Body of pancreas (tissue), 4 donors: ENCODE measurements around the gene ZNF804B. TPM values are rescaled to one million over a fixed set of nuclear protein-coding genes. Genes with fewer than 3 reads are reported as not detected.

ENCODE experiments used
- ATAC-seq: fragments of 150-250 bp; one replicate; pipeline ENCODE4 v1.9.1; 2016
- DNase-seq, 4 donors: peaks; one replicate each; pipeline ENCODE4 v3.0.0-alpha.2; 2019
- H3K27ac ChIP-seq, 4 donors: fragments of 200-600 bp; sonication (generic); 1 replicate in 3 of 4; 2 replicates in 1 of 4; pipeline versions ENCODE4 v1.5.1 to v1.6.1; 2016 to 2019; ENCODE audit warnings: mild to moderate bottlenecking in 1 of 4, mixed read lengths in 1 of 4, moderate library complexity in 1 of 4
- H3K27me3 ChIP-seq, 2 donors: fragments of 200-600 bp; sonication (generic); one replicate each; pipeline ENCODE4 v1.6.0; 2016; ENCODE audit warnings: mild to moderate bottlenecking in 1 of 2
- H3K36me3 ChIP-seq, 2 donors: fragments of 200-600 bp; sonication (generic); replicated peaks in 1 of 2; 2 replicates each; pipeline ENCODE4 v1.5.1; 2016; ENCODE audit warnings: low read depth in 2 of 2; ENCODE audit not compliant: insufficient read depth in 1 of 2
- H3K4me1 ChIP-seq: fragments of 200-600 bp; sonication (generic); one replicate; pipeline ENCODE4 v1.6.0; 2016
- H3K4me3 ChIP-seq, 2 donors: fragments of 200-600 bp; sonication (generic); 1 replicate in 1 of 2; 2 replicates in 1 of 2; pipeline ENCODE4 v1.5.1; 2016 to 2019
- H3K9me3 ChIP-seq, 3 donors: fragments of 200-600 bp; sonication (generic); 1 replicate in 2 of 3; 2 replicates in 1 of 3; pipeline ENCODE4 v1.5.1; 2016
- CTCF ChIP-seq, 7 experiments: fragments of 450-650 bp in 4 of 7; fragments of 200-600 bp in 3 of 7; sonication (generic) in 3 of 7; IDR thresholded peaks; one replicate each; pipeline ENCODE4 v1.5.1; 2016 to 2019; ENCODE audit warnings: antibody characterized with exemption in 7 of 7
- POLR2A ChIP-seq, 3 donors: fragments of 450-650 bp; IDR thresholded peaks; one replicate each; pipeline ENCODE4 v1.6.1; 2016; ENCODE audit warnings: antibody characterized with exemption in 3 of 3, mild to moderate bottlenecking in 2 of 3
- WGBS, 2 donors: methylation state at CpG; one replicate each; pipeline ENCODE4 v1.1.5; 2017; 5-methylcytosine and 5-hydroxymethylcytosine counted together
- intact Hi-C: fragments of 100-400 bp; cut with DNase I; formaldehyde crosslinking; loops from one replicate; pipeline ENCODE4 v1.15.1; 2023
- total RNA-seq, 2 donors: library from RNA; depleted of rRNA; stranded (reverse); fragments of >200 nt; gene quantifications; one replicate each; pipeline ENCODE4 v1.1.0, GENCODE V29; 2016

Gene ZNF804B
- total RNA-seq, 2 donors from 2014 or later = under 0.01 to 4.9 TPM

GRCh38 chr7:89104748-89105685 is 345.5 kb downstream of the ZNF804B start:
- no peak overlapping the region for H3K4me3 ChIP-seq
- H3K36me3 ChIP-seq = no peaks in the 10 kb centered on the region
- H3K27me3 ChIP-seq = no peaks in the 10 kb centered on the region
- no peaks in the 10 kb centered on the region for H3K9me3 ChIP-seq
- no peak for DNase-seq
- no peaks in the 10 kb centered on the region for H3K4me1 ChIP-seq
- TF ChIP-seq CTCF (IDR thresholded peaks at IDR 0.05) (no peak), POLR2A (IDR thresholded peaks at IDR 0.05) (no peak)
- no peak for ATAC-seq
- H3K27ac ChIP-seq = no peak overlapping the region
- WGBS, 2 donors = 73 to 78% methylated on average over 6 of the region's 6 CpGs
- intact Hi-C loops = no loop called here

- Histone ChIP-seq H3K36me3 (no peaks in the 10 kb centered on the region), H3K4me3 (no peak overlapping the region), H3K27ac (no peak overlapping the region), H3K4me1 (no peaks in the 10 kb centered on the region), H3K9me3 (no peaks in the 10 kb centered on the region), H3K27me3 (no peaks in the 10 kb centered on the region)
- TF ChIP-seq POLR2A (IDR thresholded peaks at IDR 0.05) = no peak
- TF ChIP-seq CTCF (IDR thresholded peaks at IDR 0.05) = no peak
- 38 to 45% methylated on average over 2 of the region's 2 CpGs for WGBS, 2 donors
- ATAC-seq (no peak), DNase-seq (no peak)
- intact Hi-C loops = no loop called here
Measured at GRCh38 chr7:89123871-89124270, 364.4 kb downstream of the ZNF804B start.

GRCh38 chr7:89129600-89130375 is 370.3 kb downstream of the ZNF804B start:
- no peak for TF ChIP-seq POLR2A (IDR thresholded peaks at IDR 0.05)
- TF ChIP-seq CTCF (IDR thresholded peaks at IDR 0.05) = no peak
- Histone ChIP-seq H3K4me3 (no peak overlapping the region), H3K36me3 (no peaks in the 10 kb centered on the region), H3K9me3 (no peaks in the 10 kb centered on the region), H3K4me1 (no peaks in the 10 kb centered on the region), H3K27ac (no peak overlapping the region), H3K27me3 (no peaks in the 10 kb centered on the region)
- ATAC-seq = no peak
- DNase-seq = no peak
- intact Hi-C loops = no loop called here
- WGBS, 2 donors = 64 to 76% methylated on average over 2 of the region's 2 CpGs

GRCh38 chr7:89133357-89133756 is 373.9 kb downstream of the ZNF804B start:
- H3K4me1 ChIP-seq = no peaks in the 10 kb centered on the region
- no peaks in the 10 kb centered on the region for H3K27me3 ChIP-seq
- WGBS, 2 donors = 73% methylated on average over 3 of the region's 3 CpGs
- no peak for DNase-seq
- TF ChIP-seq POLR2A (IDR thresholded peaks at IDR 0.05) (no peak), CTCF (IDR thresholded peaks at IDR 0.05) (no peak)
- H3K4me3 ChIP-seq = no peak overlapping the region
- H3K27ac ChIP-seq = no peak overlapping the region
- no peak for ATAC-seq
- H3K36me3 ChIP-seq = no peaks in the 10 kb centered on the region
- no peaks in the 10 kb centered on the region for H3K9me3 ChIP-seq
- intact Hi-C loops = no loop called here
